BJ (cell line): ENCODE results near the gene UNC50. TPM values are rescaled to one million over a fixed set of nuclear protein-coding genes. Genes with fewer than 3 reads are reported as not detected.
"Not testable (repeated sequence)": the region's sequence is repeated elsewhere in the genome, so short reads cannot be mapped to it uniquely, and the experiment has no call there.

Source experiments
- CTCF ChIA-PET: fragments of 350-600 bp; formaldehyde crosslinking; extraction: SDS; loops from one replicate; lab custom pipeline; 2021; ENCODE audit warnings: antibody characterized with exemption, inconsistent platforms; lab: Yijun Ruan, JAX
- POLR2A ChIA-PET: fragments of 300-600 bp; sonication (Branson Sonifier 250); formaldehyde crosslinking; extraction: SDS; loops from one replicate; lab custom pipeline; 2021; ENCODE audit warnings: antibody characterized with exemption; lab: Charles Lee
- DNase-seq: peaks from one replicate; pipeline ENCODE4 v3.0.0-alpha.2; 2011; ENCODE audit warnings: low read depth
- H3K27me3 ChIP-seq: 2 replicates; pipeline ENCODE4 v1.6.0; 2011; ENCODE audit warnings: low read length; ENCODE audit not compliant: control insufficient read depth, insufficient read depth
- H3K36me3 ChIP-seq: 2 replicates; pipeline ENCODE4 v1.5.1; 2011; ENCODE audit warnings: low read length; ENCODE audit not compliant: control insufficient read depth, insufficient read depth
- H3K4me3 ChIP-seq: 2 replicates; pipeline ENCODE4 v1.5.1; 2011; ENCODE audit warnings: low read depth, mild to moderate bottlenecking, control low read depth, low read length
- CTCF ChIP-seq: IDR thresholded peaks from 2 replicates; pipeline ENCODE4 v1.5.1; 2011; ENCODE audit warnings: low read depth, mild to moderate bottlenecking, control low read depth, inconsistent platforms, low read length, moderate library complexity; ENCODE audit not compliant: insufficient read depth
- polyA plus RNA-seq: library from polyadenylated mRNA; depleted of rRNA; stranded (reverse); fragments of >200 nt; gene quantifications from 2 replicates; pipeline ENCODE4 v1.2.3, GENCODE V29; 2011

Gene UNC50
- polyA plus RNA-seq, 1 experiment: 18.3 TPM

GRCh38 chr2:98588880-98589431, 19.4 kb upstream of the UNC50 start:
- no peak for TF ChIP-seq CTCF
- POLR2A ChIA-PET: no interaction called here
- Histone ChIP-seq H3K27me3 (no peaks in the 10 kb centered on the region), H3K4me3 (no peak overlapping the region), H3K36me3 (peaks cover 3% of the 10 kb centered on the region; the same call in 1 of the 2 replicates)
- CTCF ChIA-PET: interaction anchor here (0.7 to 1.4 kb wide), 2 partner anchors 9 to 25 kb away, joined by 3 to 4 read pairs; no protein-coding TSS in a partner anchor
- DNase-seq: no peak

GRCh38 chr2:98589489-98589888, 18.9 kb upstream of the UNC50 start:
- Histone ChIP-seq H3K36me3 (peaks cover 3% of the 10 kb centered on the region; the same call in 1 of the 2 replicates), H3K4me3 (no peak overlapping the region), H3K27me3 (no peaks in the 10 kb centered on the region)
- ChIA-PET CTCF (interaction anchor here (1.4 kb wide), 1 partner anchor 10 kb away, joined by 4 read pairs; no protein-coding TSS in a partner anchor), POLR2A (no interaction called here)
- no peak for TF ChIP-seq CTCF
- no peak for DNase-seq

GRCh38 chr2:98592565-98592964, 15.8 kb upstream of the UNC50 start:
- TF ChIP-seq CTCF: no peak
- CTCF ChIA-PET: interaction anchor here (1.7 kb wide), 1 partner anchor 24 kb away, joined by 4 read pairs; no protein-coding TSS in a partner anchor
- no peak overlapping the region for H3K4me3 ChIP-seq
- no peak for DNase-seq
- POLR2A ChIA-PET: no interaction called here
- H3K27me3 ChIP-seq: no peaks in the 10 kb centered on the region
- peaks cover 2% of the 10 kb centered on the region; the same call in 1 of the 2 replicates for H3K36me3 ChIP-seq

- H3K4me3 ChIP-seq, DNase-seq, H3K27me3 ChIP-seq, H3K36me3 ChIP-seq, CTCF ChIA-PET, POLR2A ChIA-PET: not testable (repeated sequence)
These were observed 13.7 kb upstream of the UNC50 start for GRCh38 chr2:98594665-98595064.

- peaks cover 6% of the 10 kb centered on the region for H3K36me3 ChIP-seq
- no peak for TF ChIP-seq CTCF
- no peak overlapping the region for H3K4me3 ChIP-seq
- ChIA-PET POLR2A (no interaction called here), CTCF (interaction anchor here (1.5 kb wide), 1 partner anchor 186 kb away, joined by 6 read pairs; no protein-coding TSS in a partner anchor)
- no peak for DNase-seq
- no peaks in the 10 kb centered on the region for H3K27me3 ChIP-seq
These were observed 9.5 kb upstream of the UNC50 start for GRCh38 chr2:98598781-98599428.
